Neural cell (in vitro differentiated cells): Measurements from ENCODE around the gene TPRG1L. TPM values are rescaled to one million over a fixed set of nuclear protein-coding genes. Genes with fewer than 3 reads are reported as not detected.

Source experiments
- H2AFZ ChIP-seq: fragments of 200-600, 300-800 bp; sonication (generic), shearing (Covaris generic); 2 replicates; pipeline ENCODE4 v1.6.0; 2014; ENCODE audit warnings: low read depth, mild to moderate bottlenecking, antibody characterized with exemption, low read length, moderate library complexity
- H3F3A ChIP-seq: fragments of 200-600 bp; shearing (Covaris generic); 2 replicates; pipeline ENCODE4 v1.6.1; 2016; ENCODE audit warnings: mild to moderate bottlenecking, moderate library complexity, mixed read lengths, antibody characterized with exemption, low read length; ENCODE audit not compliant: insufficient read depth, poor library complexity, severe bottlenecking
- H3K27ac ChIP-seq: fragments of 200-600, 300-800 bp; sonication (generic), shearing (Covaris generic); 2 replicates; pipeline ENCODE4 v1.5.1; 2014; ENCODE audit warnings: mild to moderate bottlenecking, low read length, moderate library complexity
- H3K27me3 ChIP-seq: fragments of 300-800, 200-600 bp; sonication (generic), shearing (Covaris generic); 2 replicates; pipeline ENCODE4 v1.6.0; 2014; ENCODE audit warnings: mild to moderate bottlenecking, low read depth, low read length, moderate library complexity; ENCODE audit not compliant: insufficient read depth
- H3K36me3 ChIP-seq: fragments of 300-800, 200-600 bp; sonication (generic), shearing (Covaris generic); 2 replicates; pipeline ENCODE4 v1.5.1; 2014; ENCODE audit warnings: mild to moderate bottlenecking, antibody characterized with exemption, low read length, moderate library complexity; ENCODE audit not compliant: insufficient read depth
- H3K4me2 ChIP-seq: fragments of 300-800, 200-600 bp; sonication (generic), shearing (Covaris generic); 2 replicates; pipeline ENCODE4 v1.6.0; 2014; ENCODE audit warnings: mild to moderate bottlenecking, low read length
- H3K4me3 ChIP-seq: fragments of 300-800, 200-600 bp; sonication (generic), shearing (Covaris generic); 2 replicates; pipeline ENCODE4 v1.5.1; 2014; ENCODE audit warnings: mild to moderate bottlenecking, low read length, moderate library complexity
- H3K79me2 ChIP-seq: fragments of 200-600 bp; shearing (Covaris generic); replicated peaks from 2 replicates; pipeline ENCODE4 v1.6.0; 2014; ENCODE audit warnings: mild to moderate bottlenecking, low read length, moderate library complexity; ENCODE audit not compliant: insufficient read depth
- H3K9ac ChIP-seq: fragments of 300-800, 200-600 bp; sonication (generic), shearing (Covaris generic); 2 replicates; pipeline ENCODE4 v1.6.1; 2016; ENCODE audit warnings: mild to moderate bottlenecking, low read length, mixed read lengths
- H3K9me2 ChIP-seq: fragments of 200-600 bp; shearing (Covaris generic); 2 replicates; pipeline ENCODE4 v1.6.1; 2016; ENCODE audit warnings: mild to moderate bottlenecking, low read length, mixed read lengths; ENCODE audit not compliant: insufficient read depth
- H3K9me3 ChIP-seq: fragments of 200-600, 300-800 bp; sonication (generic), shearing (Covaris generic); 2 replicates; pipeline ENCODE4 v1.6.1; 2016; ENCODE audit warnings: mild to moderate bottlenecking, mixed run types, low read length, moderate library complexity, mixed read lengths
- H4K20me1 ChIP-seq: fragments of 200-600 bp; shearing (Covaris generic); 2 replicates; pipeline ENCODE4 v1.6.1; 2016; ENCODE audit warnings: mild to moderate bottlenecking, mixed run types; ENCODE audit not compliant: insufficient read depth
- EP300 ChIP-seq: fragments of 450-650 bp; conservative IDR thresholded peaks from 2 replicates; pipeline ENCODE4 v1.6.1; 2014; ENCODE audit warnings: antibody characterized with exemption, mild to moderate bottlenecking, moderate library complexity; ENCODE audit not compliant: poor library complexity, severe bottlenecking
- EZH2 ChIP-seq: fragments of 200-600, 300-800 bp; shearing (Covaris generic), sonication (generic); IDR thresholded peaks from 2 replicates; pipeline ENCODE4 v1.6.1; 2014; ENCODE audit warnings: antibody characterized with exemption, low read length, borderline replicate concordance, mild to moderate bottlenecking; ENCODE audit not compliant: insufficient read depth, poor library complexity, severe bottlenecking
- MXI1 ChIP-seq: fragments of 450-650 bp; conservative IDR thresholded peaks from 2 replicates; pipeline ENCODE4 v1.6.1; 2014; ENCODE audit warnings: antibody characterized with exemption, mild to moderate bottlenecking; ENCODE audit not compliant: poor library complexity, severe bottlenecking
- POLR2AphosphoS5 ChIP-seq: IDR thresholded peaks from 2 replicates; pipeline ENCODE4 v1.6.1; 2012
- RAD21 ChIP-seq: fragments of 450-650 bp; conservative IDR thresholded peaks from 2 replicates; pipeline ENCODE4 v1.6.1; 2014; ENCODE audit warnings: antibody characterized with exemption, mild to moderate bottlenecking, moderate library complexity
- SMC3 ChIP-seq: fragments of 450-650 bp; conservative IDR thresholded peaks from 2 replicates; pipeline ENCODE4 v1.6.1; 2014; ENCODE audit warnings: antibody characterized with exemption, mild to moderate bottlenecking, moderate library complexity; ENCODE audit not compliant: poor library complexity
- TAF1 ChIP-seq: IDR thresholded peaks from 2 replicates; pipeline ENCODE4 v1.6.1; 2012; ENCODE audit warnings: low read depth
- polyA plus RNA-seq: library from polyadenylated mRNA; depleted of rRNA; stranded (reverse); fragments of >200 nt; gene quantifications from 2 replicates; pipeline ENCODE4 v1.2.3, GENCODE V29; 2014
- TF ChIP-seq, protein P1 (sequence below): fragments of 450-650 bp; IDR thresholded peaks from 2 replicates; pipeline ENCODE4 v1.5.1; 2014; ENCODE audit warnings: antibody characterized with exemption, mild to moderate bottlenecking, moderate library complexity; ENCODE audit not compliant: poor library complexity, severe bottlenecking
- TF ChIP-seq, protein P2 (sequence below): IDR thresholded peaks from 2 replicates; pipeline ENCODE4 v1.6.1; 2012; ENCODE audit warnings: borderline replicate concordance

TPRG1L gene
- polyA plus RNA-seq, 1 donor from 2014 or later: 22.4 TPM

DNA sequence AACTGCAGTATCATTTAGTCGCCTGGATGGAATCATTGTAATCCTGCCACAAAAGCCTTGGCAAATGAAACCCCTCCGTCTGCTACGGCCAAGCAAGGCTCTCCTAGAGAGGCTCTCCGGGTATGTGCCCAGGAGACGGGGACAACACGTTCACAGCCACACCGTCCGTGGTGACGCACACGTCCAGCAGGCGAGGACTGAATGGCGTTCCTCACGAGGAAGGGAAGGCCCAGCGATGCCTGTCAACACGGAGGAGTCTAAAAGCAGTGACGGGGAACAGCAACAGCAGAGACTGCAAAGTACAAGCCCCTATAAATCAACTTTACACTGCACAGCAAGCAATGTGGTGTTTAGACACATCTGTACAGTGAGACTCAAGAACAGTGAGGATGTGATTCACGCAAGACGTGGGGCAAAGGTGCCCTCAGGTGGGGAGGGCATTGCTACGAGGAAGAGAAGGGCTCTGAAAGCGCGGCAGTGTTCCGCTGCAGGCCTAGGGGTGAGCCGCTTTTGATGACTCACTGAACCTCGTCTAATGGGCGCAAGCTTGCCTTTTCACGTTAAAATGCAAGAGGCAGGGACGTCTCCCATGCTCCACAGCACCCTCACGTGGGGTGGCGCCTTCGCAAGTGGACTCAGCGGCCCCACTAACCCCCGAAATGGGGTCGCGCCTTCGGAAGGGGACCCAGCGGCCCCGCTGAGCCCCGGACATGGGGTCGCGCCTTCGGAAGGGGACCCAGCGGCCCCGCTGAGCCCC is 18.3 kb downstream of the TPRG1L start:
- no peaks in the 10 kb centered on the region for H4K20me1 ChIP-seq
- H3K27me3 ChIP-seq: no peaks in the 10 kb centered on the region
- H3K9me3 ChIP-seq: no peaks in the 10 kb centered on the region
- H3K4me3 ChIP-seq: no peak overlapping the region
- H3K9me2 ChIP-seq: no peaks in the 10 kb centered on the region
- H3K4me2 ChIP-seq: no peak overlapping the region
- no peaks in the 10 kb centered on the region for H3K79me2 ChIP-seq
- no peak overlapping the region for H3K9ac ChIP-seq
- H3K36me3 ChIP-seq: peaks cover 7% of the 10 kb centered on the region
- TF ChIP-seq MXI1 (no peak), TAF1 (no peak), RAD21 (no peak), EP300 (no peak), POLR2AphosphoS5 (no peak), SMC3 (no peak), EZH2 (no peak)
- TF ChIP-seq, protein P1, sequence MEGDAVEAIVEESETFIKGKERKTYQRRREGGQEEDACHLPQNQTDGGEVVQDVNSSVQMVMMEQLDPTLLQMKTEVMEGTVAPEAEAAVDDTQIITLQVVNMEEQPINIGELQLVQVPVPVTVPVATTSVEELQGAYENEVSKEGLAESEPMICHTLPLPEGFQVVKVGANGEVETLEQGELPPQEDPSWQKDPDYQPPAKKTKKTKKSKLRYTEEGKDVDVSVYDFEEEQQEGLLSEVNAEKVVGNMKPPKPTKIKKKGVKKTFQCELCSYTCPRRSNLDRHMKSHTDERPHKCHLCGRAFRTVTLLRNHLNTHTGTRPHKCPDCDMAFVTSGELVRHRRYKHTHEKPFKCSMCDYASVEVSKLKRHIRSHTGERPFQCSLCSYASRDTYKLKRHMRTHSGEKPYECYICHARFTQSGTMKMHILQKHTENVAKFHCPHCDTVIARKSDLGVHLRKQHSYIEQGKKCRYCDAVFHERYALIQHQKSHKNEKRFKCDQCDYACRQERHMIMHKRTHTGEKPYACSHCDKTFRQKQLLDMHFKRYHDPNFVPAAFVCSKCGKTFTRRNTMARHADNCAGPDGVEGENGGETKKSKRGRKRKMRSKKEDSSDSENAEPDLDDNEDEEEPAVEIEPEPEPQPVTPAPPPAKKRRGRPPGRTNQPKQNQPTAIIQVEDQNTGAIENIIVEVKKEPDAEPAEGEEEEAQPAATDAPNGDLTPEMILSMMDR: no peak
- H3K27ac ChIP-seq: no peak overlapping the region
- no peaks in the 10 kb centered on the region for H3F3A ChIP-seq
- H2AFZ ChIP-seq: no peak overlapping the region

DNA sequence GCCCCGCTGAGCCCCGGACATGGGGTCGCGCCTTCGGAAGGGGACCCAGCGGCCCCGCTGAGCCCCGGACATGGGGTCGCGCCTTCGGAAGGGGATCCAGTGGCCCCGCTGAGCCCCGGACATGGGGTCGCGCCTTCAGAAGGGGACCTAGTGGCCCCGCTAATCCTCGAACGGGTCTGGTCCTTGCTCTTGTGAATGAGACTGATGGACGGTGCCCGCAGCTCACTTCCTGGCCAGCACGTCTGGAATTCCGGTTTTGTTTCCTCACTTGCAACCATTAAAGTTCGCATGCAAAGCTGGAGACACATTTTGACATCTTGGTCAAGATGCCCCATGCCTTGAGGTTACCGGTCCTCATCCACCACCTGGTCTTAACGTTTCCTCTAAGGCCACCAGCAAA is 19.5 kb downstream of the TPRG1L start:
- Histone ChIP-seq H3F3A (no peaks in the 10 kb centered on the region), H3K4me3 (no peak overlapping the region), H3K27ac (no peak overlapping the region), H3K27me3 (no peaks in the 10 kb centered on the region), H3K9me2 (no peaks in the 10 kb centered on the region), H3K9me3 (no peaks in the 10 kb centered on the region), H2AFZ (no peak overlapping the region), H3K36me3 (peaks cover 7% of the 10 kb centered on the region), H3K79me2 (no peaks in the 10 kb centered on the region), H3K4me2 (no peak overlapping the region), H4K20me1 (no peaks in the 10 kb centered on the region), H3K9ac (no peak overlapping the region)
- TF ChIP-seq POLR2AphosphoS5 (no peak), MXI1 (no peak), TAF1 (no peak), RAD21 (no peak), SMC3 (no peak), EZH2 (no peak), EP300 (no peak)
- TF ChIP-seq, protein P1: no peak
- TF ChIP-seq, protein P2, sequence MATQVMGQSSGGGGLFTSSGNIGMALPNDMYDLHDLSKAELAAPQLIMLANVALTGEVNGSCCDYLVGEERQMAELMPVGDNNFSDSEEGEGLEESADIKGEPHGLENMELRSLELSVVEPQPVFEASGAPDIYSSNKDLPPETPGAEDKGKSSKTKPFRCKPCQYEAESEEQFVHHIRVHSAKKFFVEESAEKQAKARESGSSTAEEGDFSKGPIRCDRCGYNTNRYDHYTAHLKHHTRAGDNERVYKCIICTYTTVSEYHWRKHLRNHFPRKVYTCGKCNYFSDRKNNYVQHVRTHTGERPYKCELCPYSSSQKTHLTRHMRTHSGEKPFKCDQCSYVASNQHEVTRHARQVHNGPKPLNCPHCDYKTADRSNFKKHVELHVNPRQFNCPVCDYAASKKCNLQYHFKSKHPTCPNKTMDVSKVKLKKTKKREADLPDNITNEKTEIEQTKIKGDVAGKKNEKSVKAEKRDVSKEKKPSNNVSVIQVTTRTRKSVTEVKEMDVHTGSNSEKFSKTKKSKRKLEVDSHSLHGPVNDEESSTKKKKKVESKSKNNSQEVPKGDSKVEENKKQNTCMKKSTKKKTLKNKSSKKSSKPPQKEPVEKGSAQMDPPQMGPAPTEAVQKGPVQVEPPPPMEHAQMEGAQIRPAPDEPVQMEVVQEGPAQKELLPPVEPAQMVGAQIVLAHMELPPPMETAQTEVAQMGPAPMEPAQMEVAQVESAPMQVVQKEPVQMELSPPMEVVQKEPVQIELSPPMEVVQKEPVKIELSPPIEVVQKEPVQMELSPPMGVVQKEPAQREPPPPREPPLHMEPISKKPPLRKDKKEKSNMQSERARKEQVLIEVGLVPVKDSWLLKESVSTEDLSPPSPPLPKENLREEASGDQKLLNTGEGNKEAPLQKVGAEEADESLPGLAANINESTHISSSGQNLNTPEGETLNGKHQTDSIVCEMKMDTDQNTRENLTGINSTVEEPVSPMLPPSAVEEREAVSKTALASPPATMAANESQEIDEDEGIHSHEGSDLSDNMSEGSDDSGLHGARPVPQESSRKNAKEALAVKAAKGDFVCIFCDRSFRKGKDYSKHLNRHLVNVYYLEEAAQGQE: no peak
